HCT116 (cell line): ENCODE measurements around the gene TSPAN15. TPM values are rescaled to one million over a fixed set of nuclear protein-coding genes. Genes with fewer than 3 reads are reported as not detected.

ENCODE experiments used
- ATAC-seq: fragments of 200-7000 bp; cut with Tn5 transposase; 2 replicates; pipeline ENCODE4 v1.9.1; 2020; ENCODE audit warnings: mild to moderate bottlenecking, moderate library complexity
- BruUV-seq: library from RNA; stranded (reverse); fragments of 400-500 nt; replicated peaks from 2 replicates; lab custom pipeline; 2021; lab: Mats Ljungman, UMichigan
- CTCF ChIA-PET: fragments of 300-600 bp; sonication (Branson Sonifier 250); formaldehyde crosslinking; loops from one replicate; lab custom pipeline; 2021; ENCODE audit warnings: antibody characterized with exemption; lab: Charles Lee
- POLR2A ChIA-PET: fragments of 300-600, 350-600 bp; sonication (Branson Sonifier 250); formaldehyde crosslinking; loops from one replicate; lab custom pipeline; 2021; ENCODE audit warnings: antibody characterized with exemption; lab: Charles Lee
- RAD21 ChIA-PET, 2 experiments: fragments of 300-600 bp; sonication (Branson Sonifier 250); formaldehyde crosslinking; loops; one replicate each; lab custom pipeline; 2023; ENCODE audit warnings: low total read pairs in 2 of 2; ENCODE audit not compliant: uncharacterized antibody in 2 of 2, unreplicated experiment in 2 of 2, low non-redundant PET in 1 of 2; lab: Charles Lee
- DNase-seq: peaks from one replicate; pipeline ENCODE4 v3.0.0-alpha.2; 2010; ENCODE audit warnings: low read depth, low spot score
- H2AFZ ChIP-seq: fragments of 200-600 bp; shearing (Covaris generic), sonication (generic); 2 replicates; pipeline ENCODE4 v1.6.1; 2017; ENCODE audit warnings: low read depth, mixed run types, mixed read lengths, antibody characterized with exemption, low read length; ENCODE audit not compliant: poor library complexity, severe bottlenecking
- H3K27ac ChIP-seq: 2 replicates; pipeline ENCODE4 v1.5.1; 2012; ENCODE audit warnings: low read depth, low read length
- H3K27me3 ChIP-seq: fragments of 200-600 bp; sonication (generic); 2 replicates; pipeline ENCODE4 v1.6.1; 2016; ENCODE audit warnings: mixed run types, low read length, mixed read lengths; ENCODE audit not compliant: insufficient read depth
- H3K36me3 ChIP-seq, 2 experiments: fragments of 200-500 bp in 1 of 2; fragments of 200-600 bp in 1 of 2; sonication (Bioruptor generic) in 1 of 2; sonication (generic) in 1 of 2; 2 replicates each; pipeline versions ENCODE4 v1.5.1 to v1.6.1; 2014 to 2016; ENCODE audit warnings: low read length in 2 of 2, inconsistent platforms in 1 of 2, mixed read lengths in 1 of 2, mixed run types in 1 of 2; ENCODE audit not compliant: insufficient read depth in 2 of 2, control insufficient read depth in 1 of 2
- H3K4me1 ChIP-seq, 2 experiments: fragments of 200-600 bp in 1 of 2; sonication (generic) in 1 of 2; 2 replicates each; pipeline versions ENCODE4 v1.5.1 to v1.6.1; 2012 to 2017; ENCODE audit warnings: low read length in 2 of 2, inconsistent platforms in 1 of 2, mild to moderate bottlenecking in 1 of 2, mixed read lengths in 1 of 2, mixed run types in 1 of 2, moderate library complexity in 1 of 2; ENCODE audit not compliant: insufficient read depth in 2 of 2, control insufficient read depth in 1 of 2
- H3K4me2 ChIP-seq: fragments of 200-600 bp; sonication (generic); 2 replicates; pipeline ENCODE4 v1.6.1; 2017; ENCODE audit warnings: mixed run types, low read length, mixed read lengths
- H3K4me3 ChIP-seq, 2 experiments: fragments of 200-600 bp in 1 of 2; sonication (generic) in 1 of 2; replicated peaks in 1 of 2; 2 replicates each; pipeline ENCODE4 v1.5.1; 2011 to 2016; ENCODE audit warnings: low read length in 2 of 2, control low read depth in 1 of 2, low read depth in 1 of 2, mild to moderate bottlenecking in 1 of 2, mixed read lengths in 1 of 2, mixed run types in 1 of 2
- H3K79me2 ChIP-seq: fragments of 200-600 bp; sonication (generic); 2 replicates; pipeline ENCODE4 v1.6.1; 2017; ENCODE audit warnings: mild to moderate bottlenecking, mixed run types, low read length, moderate library complexity, mixed read lengths; ENCODE audit not compliant: insufficient read depth
- H3K9ac ChIP-seq: fragments of 200-600 bp; sonication (generic); 2 replicates; pipeline ENCODE4 v1.6.1; 2016; ENCODE audit warnings: low read length, mixed read lengths
- H3K9me2 ChIP-seq: fragments of 200-600 bp; sonication (generic), shearing (Covaris generic); 2 replicates; pipeline ENCODE4 v1.6.1; 2017; ENCODE audit warnings: mixed run types, mild to moderate bottlenecking, moderate library complexity; ENCODE audit not compliant: insufficient read depth
- H3K9me3 ChIP-seq, 2 experiments: fragments of 200-500 bp in 1 of 2; fragments of 200-600 bp in 1 of 2; sonication (Bioruptor generic) in 1 of 2; sonication (generic) in 1 of 2; 2 replicates each; pipeline ENCODE4 v1.6.1; 2014 to 2017; ENCODE audit warnings: low read length in 2 of 2, mixed read lengths in 2 of 2, inconsistent platforms in 1 of 2, low read depth in 1 of 2, mild to moderate bottlenecking in 1 of 2, mixed run types in 1 of 2, moderate library complexity in 1 of 2; ENCODE audit not compliant: control insufficient read depth in 1 of 2, insufficient read depth in 1 of 2
- H4K20me1 ChIP-seq: fragments of 200-600 bp; sonication (generic), shearing (Covaris generic); 2 replicates; pipeline ENCODE4 v1.6.1; 2017; ENCODE audit warnings: mixed run types, mild to moderate bottlenecking, moderate library complexity; ENCODE audit not compliant: insufficient read depth
- CBX3 ChIP-seq: IDR thresholded peaks from 2 replicates; pipeline ENCODE4 v1.6.1; 2012; ENCODE audit warnings: low read depth
- CEBPB ChIP-seq: IDR thresholded peaks from 2 replicates; pipeline ENCODE4 v1.6.1; 2012; ENCODE audit warnings: low read depth
- CTCF ChIP-seq, 3 experiments: fragments of 200-600 bp in 1 of 3; sonication (generic) in 1 of 3; IDR thresholded peaks in 2 of 3; conservative IDR thresholded peaks in 1 of 3; 2 replicates each; pipeline ENCODE4 v1.5.1; 2012 to 2017; ENCODE audit warnings: low read depth in 2 of 3, low read length in 2 of 3, antibody characterized with exemption in 1 of 3, borderline replicate concordance in 1 of 3, control low read depth in 1 of 3, mild to moderate bottlenecking in 1 of 3, mixed read lengths in 1 of 3, mixed run types in 1 of 3, moderate library complexity in 1 of 3; ENCODE audit not compliant: insufficient read depth in 1 of 3
- ELF1 ChIP-seq: IDR thresholded peaks from 2 replicates; pipeline ENCODE4 v1.6.1; 2012; ENCODE audit warnings: low read depth, borderline replicate concordance
- EZH2phosphoT487 ChIP-seq: fragments of 200-600 bp; IDR thresholded peaks from 2 replicates; pipeline ENCODE4 v1.6.1; 2018; ENCODE audit warnings: antibody characterized with exemption, borderline replicate concordance
- FOSL1 ChIP-seq: IDR thresholded peaks from 2 replicates; pipeline ENCODE4 v1.6.1; 2012; ENCODE audit warnings: low read depth
- POLR2A ChIP-seq: IDR thresholded peaks from 2 replicates; pipeline ENCODE4 v1.7.0; 2011; ENCODE audit warnings: borderline replicate concordance; ENCODE audit not compliant: insufficient read depth, insufficient read length; ENCODE audit errors: extremely low read depth
- POLR2AphosphoS5 ChIP-seq: IDR thresholded peaks from 2 replicates; pipeline ENCODE4 v1.6.1; 2011; ENCODE audit warnings: mild to moderate bottlenecking, low read depth, low read length, moderate library complexity
- REST ChIP-seq: IDR thresholded peaks from 2 replicates; pipeline ENCODE4 v1.6.1; 2012; ENCODE audit warnings: low read depth
- SP1 ChIP-seq: IDR thresholded peaks from 2 replicates; pipeline ENCODE4 v1.6.1; 2012; ENCODE audit warnings: low read depth
- TCF7L2 ChIP-seq: IDR thresholded peaks from 2 replicates; pipeline ENCODE4 v1.7.0; 2011; ENCODE audit warnings: borderline replicate concordance, inconsistent platforms; ENCODE audit not compliant: insufficient read depth, insufficient read length; ENCODE audit errors: extremely low read depth
- YY1 ChIP-seq: IDR thresholded peaks from 2 replicates; pipeline ENCODE4 v1.6.1; 2011; ENCODE audit warnings: low read length, low read depth, moderate library complexity, mild to moderate bottlenecking; ENCODE audit not compliant: insufficient replicate concordance; ENCODE audit errors: extremely low read depth
- ZFX ChIP-seq: fragments of 450-650 bp; IDR thresholded peaks from 2 replicates; pipeline ENCODE4 v1.6.1; 2017
- intact Hi-C: fragments of 100-400 bp; cut with micrococcal nuclease; formaldehyde crosslinking; loops from 2 replicates; pipeline ENCODE4 v1.10.0; 2022
- total RNA-seq: library from RNA; stranded (reverse); gene quantifications from one replicate; pipeline ENCODE4 v1.2.1, GENCODE V29; 2021; ENCODE audit not compliant: unreplicated experiment
- TF ChIP-seq, protein P1 (sequence below): IDR thresholded peaks from 2 replicates; pipeline ENCODE4 v1.6.1; 2012

TSPAN15 gene
- total RNA-seq, 1 experiment from 2014 or later: 16.0 TPM

- no peak overlapping the region for H3K9ac ChIP-seq
- no peaks in the 10 kb centered on the region for H4K20me1 ChIP-seq
- POLR2A ChIA-PET: no interaction called here
- no peaks in the 10 kb centered on the region for H3K9me2 ChIP-seq
- ATAC-seq (no peak), DNase-seq (no peak)
- no peak for TF ChIP-seq REST
- TF ChIP-seq ELF1: no peak
- TF ChIP-seq POLR2AphosphoS5: no peak
- TF ChIP-seq CEBPB: no peak
- no peak for TF ChIP-seq YY1
- no peak for TF ChIP-seq CTCF (IDR thresholded peaks at IDR 0.05 in 2 of 3, conservative IDR thresholded peaks at IDR 0.05 in 1 of 3; ENCODE audit: borderline replicate concordance in 1 of 3, insufficient read depth in 1 of 3, low read depth in 2 of 3, low read length in 2 of 3)
- no peak for TF ChIP-seq EZH2phosphoT487
- TF ChIP-seq, protein P1, sequence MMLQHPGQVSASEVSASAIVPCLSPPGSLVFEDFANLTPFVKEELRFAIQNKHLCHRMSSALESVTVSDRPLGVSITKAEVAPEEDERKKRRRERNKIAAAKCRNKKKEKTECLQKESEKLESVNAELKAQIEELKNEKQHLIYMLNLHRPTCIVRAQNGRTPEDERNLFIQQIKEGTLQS: no peak
- TF ChIP-seq CBX3: no peak
- no peak for TF ChIP-seq FOSL1
- TF ChIP-seq ZFX: no peak
- TF ChIP-seq SP1: no peak
- no peak for TF ChIP-seq TCF7L2
- TF ChIP-seq POLR2A: no peak
- CTCF ChIA-PET: no interaction called here
- H3K4me1 ChIP-seq: peaks cover 0 to 5% of the 10 kb centered on the region in 2 experiments; a peak in 2 of 4 replicates
- no peak overlapping the region for H3K27ac ChIP-seq
- RAD21 ChIA-PET: no interaction called here
- H3K4me2 ChIP-seq: no peak overlapping the region
- H3K9me3 ChIP-seq: no peaks in the 10 kb centered on the region
- no peaks in the 10 kb centered on the region for H3K27me3 ChIP-seq
- no peak overlapping the region for H2AFZ ChIP-seq
- H3K4me3 ChIP-seq: no peak overlapping the region
- no peaks in the 10 kb centered on the region for H3K79me2 ChIP-seq
- BruUV-seq: no TSS peak
- intact Hi-C loops: no loop called here
- H3K36me3 ChIP-seq: no peaks in the 10 kb centered on the region
Observed at GRCh38 chr10:69480068-69480412, 28.8 kb downstream of the TSPAN15 start.
